Fibroblast of upper back skin (primary cell): ENCODE data around the gene THSD7A.

Experiments used
- DNase-seq: peaks from one replicate; pipeline ENCODE4 v3.0.0-alpha.2; 2013

THSD7A gene

GRCh38 chr7:11807000-11807399 lies 25.0 kb downstream of the THSD7A start:
- DNase-seq = no peak

GRCh38 chr7:11804621-11805020 lies 27.4 kb downstream of the THSD7A start:
- DNase-seq = no peak

- no peak for DNase-seq
These were observed 36.8 kb downstream of the THSD7A start for GRCh38 chr7:11795231-11795630.

- no peak for DNase-seq
These were observed 39.8 kb downstream of the THSD7A start for GRCh38 chr7:11792166-11792565.

GRCh38 chr7:11788568-11788967 lies 43.4 kb downstream of the THSD7A start:
- no peak for DNase-seq

GRCh38 chr7:11787534-11787933 lies 44.5 kb downstream of the THSD7A start:
- no peak for DNase-seq

- peak; percentile 43 for DNase-seq
These were observed 45.8 kb downstream of the THSD7A start for GRCh38 chr7:11786186-11786585.

- DNase-seq = no peak
These were observed 47.0 kb downstream of the THSD7A start for GRCh38 chr7:11784769-11785536.

GRCh38 chr7:11779864-11780674 lies 51.9 kb downstream of the THSD7A start:
- no peak for DNase-seq

GRCh38 chr7:11776039-11776438 lies 56.0 kb downstream of the THSD7A start:
- DNase-seq = no peak

GRCh38 chr7:11775401-11775800 lies 56.6 kb downstream of the THSD7A start:
- no peak for DNase-seq

GRCh38 chr7:11768263-11768662 lies 63.7 kb downstream of the THSD7A start:
- DNase-seq = no peak

GRCh38 chr7:11767148-11767547 lies 64.8 kb downstream of the THSD7A start:
- no peak for DNase-seq

- no peak for DNase-seq
These were observed 71.6 kb downstream of the THSD7A start for GRCh38 chr7:11760372-11760771.

GRCh38 chr7:11758627-11759111 lies 73.3 kb downstream of the THSD7A start:
- no peak for DNase-seq

- DNase-seq = no peak
These were observed 74.8 kb downstream of the THSD7A start for GRCh38 chr7:11757153-11757552.

GRCh38 chr7:11754933-11755332 lies 77.1 kb downstream of the THSD7A start:
- DNase-seq = no peak

GRCh38 chr7:11754123-11754522 lies 77.9 kb downstream of the THSD7A start:
- no peak for DNase-seq

GRCh38 chr7:11753433-11753832 lies 78.6 kb downstream of the THSD7A start:
- no peak for DNase-seq

- DNase-seq = no peak
These were observed 80.1 kb downstream of the THSD7A start for GRCh38 chr7:11751807-11752389.

GRCh38 chr7:11751315-11751714 lies 80.7 kb downstream of the THSD7A start:
- no peak for DNase-seq

- DNase-seq = no peak
These were observed 81.8 kb downstream of the THSD7A start for GRCh38 chr7:11750191-11750590.

- DNase-seq = no peak
These were observed 82.4 kb downstream of the THSD7A start for GRCh38 chr7:11749629-11750028.

GRCh38 chr7:11748884-11749283 lies 83.1 kb downstream of the THSD7A start:
- DNase-seq = no peak
